ENCODE measurements around the gene TCF15. TPM values are rescaled to one million over a fixed set of nuclear protein-coding genes. Genes with fewer than 3 reads are reported as not detected.
"Not testable (repeated sequence)": the region's sequence is repeated elsewhere in the genome, so short reads cannot be mapped to it uniquely, and the experiment has no call there.

TCF15 gene
- polyA plus RNA-seq, 12 donors, result 1.8 to 4.5 (median 3.6) TPM; not detected in 2

DNA sequence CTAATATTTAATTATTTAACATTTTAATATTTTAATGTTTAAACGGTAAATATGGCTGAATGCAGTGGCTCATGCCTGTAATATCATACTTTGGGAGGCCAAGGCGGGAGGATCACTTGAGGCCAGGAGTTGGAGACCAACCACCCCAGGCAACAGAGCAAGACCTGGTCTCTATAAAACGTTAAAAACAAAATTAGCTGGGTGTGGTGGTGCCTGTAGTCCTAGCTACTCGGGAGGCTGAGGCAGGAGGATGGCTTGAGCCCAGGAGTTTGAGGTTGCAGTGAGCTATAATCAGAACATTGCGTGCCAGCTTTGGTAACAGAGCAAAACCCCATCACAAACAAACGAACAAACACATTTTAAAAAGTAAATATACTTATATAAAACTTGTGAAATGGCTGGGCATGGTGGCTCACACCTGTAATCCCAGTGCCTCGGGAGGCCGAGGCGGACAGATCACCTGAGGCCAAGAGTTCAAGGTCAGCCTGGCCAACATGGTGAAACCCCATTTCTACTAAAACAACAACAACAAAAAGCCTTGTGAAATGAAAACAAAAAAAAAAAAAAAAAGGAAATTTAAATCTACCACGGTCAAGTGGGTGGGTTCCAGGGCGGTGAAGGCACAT lies 34.7 kb upstream of the TCF15 start:
- DNase-seq, result no peak

DNA sequence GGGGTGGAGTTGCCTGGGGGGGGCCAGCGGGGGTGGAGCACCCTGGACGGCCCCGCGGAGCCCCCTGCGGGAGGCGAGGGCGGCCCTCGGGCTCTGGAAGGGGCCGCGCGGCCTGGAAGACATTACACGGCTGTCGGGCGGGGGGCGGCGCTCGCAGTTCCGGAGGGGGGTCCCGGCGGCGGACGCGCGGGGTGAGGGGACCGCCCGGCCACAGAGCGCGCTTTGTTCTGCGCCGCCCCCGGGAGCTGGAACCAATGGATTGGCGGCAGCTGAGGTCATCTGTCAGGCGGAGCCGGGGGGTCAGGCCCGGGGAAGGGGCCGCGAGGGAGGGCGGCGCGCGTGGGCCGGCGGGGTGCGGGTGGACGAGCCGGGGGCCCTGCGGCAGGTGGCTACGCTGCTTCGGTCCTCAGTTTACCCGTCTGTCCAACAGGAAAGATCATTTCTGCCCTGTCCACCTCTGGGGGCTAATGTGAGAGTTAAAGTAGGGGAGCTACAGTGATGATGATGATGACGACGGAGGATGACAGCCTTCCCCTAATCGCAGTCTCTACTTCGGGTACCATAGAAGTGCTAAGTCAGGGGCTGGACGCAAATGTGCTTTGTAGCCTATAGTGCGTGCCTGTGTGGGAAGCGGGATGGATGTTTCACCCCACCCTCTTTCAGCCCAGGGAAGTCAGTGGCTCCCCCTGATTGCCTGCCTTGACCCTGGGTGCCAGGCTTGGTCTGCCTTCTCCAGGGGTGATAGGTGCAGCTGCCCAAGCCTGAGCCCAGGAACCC lies 32.5 kb upstream of the TCF15 start:
- DNase-seq, result no peak

GRCh38 chr20:642013-642397 lies 31.9 kb upstream of the TCF15 start:
- DNase-seq, result not testable (repeated sequence)

- DNase-seq, result no peak
Measured at GRCh38 chr20:641516-641875, 31.4 kb upstream of the TCF15 start.

GRCh38 chr20:640674-641515 lies 30.8 kb upstream of the TCF15 start:
- no peak for DNase-seq

GRCh38 chr20:638579-638978 lies 28.5 kb upstream of the TCF15 start:
- DNase-seq, result no peak

GRCh38 chr20:637559-637958 lies 27.4 kb upstream of the TCF15 start:
- no peak for DNase-seq

DNA sequence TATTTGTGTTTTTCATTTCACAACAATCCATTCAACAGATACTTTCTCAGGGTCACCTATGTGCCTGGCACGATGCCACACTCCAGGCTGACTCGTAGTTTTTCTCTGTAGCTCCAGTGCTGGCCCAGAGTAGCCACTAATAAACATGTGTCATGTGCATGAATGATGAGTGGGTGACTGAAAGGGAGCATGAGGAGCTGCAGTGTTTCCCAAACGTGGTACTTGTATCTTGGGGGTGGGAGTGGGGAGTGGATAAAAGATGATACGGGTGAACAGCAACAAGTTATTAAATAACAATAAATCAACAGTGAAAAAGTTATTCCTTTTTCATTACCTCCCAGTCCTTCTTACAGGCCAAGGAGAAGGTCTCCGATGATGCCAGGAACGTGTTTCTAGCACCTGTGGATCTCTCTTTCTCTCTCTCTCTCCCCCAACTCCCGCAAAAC lies 25.8 kb upstream of the TCF15 start:
- DNase-seq, result no peak

GRCh38 chr20:635028-635892 lies 25.2 kb upstream of the TCF15 start:
- DNase-seq, result no peak

GRCh38 chr20:634148-634925 lies 24.2 kb upstream of the TCF15 start:
- no peak for DNase-seq

DNA sequence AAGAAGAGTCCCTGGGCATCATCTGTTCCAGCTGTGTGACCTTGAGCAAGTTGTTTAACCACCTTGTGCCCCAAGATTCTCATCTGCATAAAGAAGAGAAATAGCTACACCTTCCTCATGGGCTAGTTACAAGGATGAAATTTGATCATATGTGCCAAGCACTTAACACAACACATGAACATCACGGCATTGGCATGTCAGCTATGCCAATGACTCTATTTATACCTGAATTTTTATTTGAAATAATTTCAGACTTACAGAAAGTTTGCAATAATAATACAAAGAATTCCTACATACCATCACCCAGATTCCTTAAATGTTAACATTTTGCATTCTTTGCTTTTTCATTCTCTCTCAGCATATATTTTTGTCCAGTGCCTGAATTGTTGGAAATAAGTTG lies 21.0 kb upstream of the TCF15 start:
- no peak for DNase-seq

- DNase-seq, result no peak
Measured at GRCh38 chr20:626579-626978, 16.5 kb upstream of the TCF15 start.

- no peak for DNase-seq
Measured at GRCh38 chr20:625360-625932, 15.3 kb upstream of the TCF15 start.

- DNase-seq, result no peak
Measured at GRCh38 chr20:623704-624103, 13.6 kb upstream of the TCF15 start.

- no peak for DNase-seq
Measured at GRCh38 chr20:623021-623420, 12.9 kb upstream of the TCF15 start.

DNA sequence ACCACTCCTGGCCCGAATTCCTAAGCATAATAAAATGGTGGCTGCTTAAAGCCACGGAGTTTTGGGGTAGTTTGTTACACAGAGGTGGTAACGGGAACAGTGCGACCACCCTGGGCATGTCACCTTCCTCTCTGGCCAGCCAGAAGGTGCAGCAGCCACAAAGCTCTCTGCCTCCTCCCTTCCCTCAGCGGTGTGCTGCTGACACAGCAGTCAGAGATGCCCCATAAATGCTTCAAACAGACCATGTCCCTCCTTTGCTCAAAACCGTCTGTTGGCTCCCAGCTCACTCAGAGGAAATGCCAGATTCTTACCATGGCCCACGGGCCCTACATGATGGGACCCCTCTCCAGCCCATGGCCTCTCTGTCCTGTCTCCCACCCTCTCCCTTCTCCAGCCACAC lies 12.1 kb upstream of the TCF15 start:
- no peak for DNase-seq

GRCh38 chr20:621125-621756 lies 11.1 kb upstream of the TCF15 start:
- no peak for DNase-seq

DNA sequence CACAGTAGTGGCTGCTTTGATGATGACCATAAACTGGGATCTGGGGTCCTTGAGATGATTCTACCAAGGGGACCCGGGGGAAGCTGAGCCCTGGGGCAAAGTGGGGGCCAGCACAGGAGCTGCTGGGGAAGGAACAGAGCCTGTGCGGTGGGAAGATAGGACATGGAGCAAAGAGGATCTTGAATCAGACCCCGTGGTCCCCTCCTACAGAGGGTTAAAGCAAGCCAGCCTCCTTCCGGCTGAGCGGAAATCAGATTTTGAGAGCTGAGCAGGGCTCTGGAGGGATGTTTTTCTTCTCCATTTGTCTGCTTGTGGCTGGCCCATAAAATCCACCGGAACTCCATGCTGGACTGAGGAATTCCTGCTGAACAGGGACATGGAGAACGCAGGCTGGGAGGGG lies 10.1 kb upstream of the TCF15 start:
- no peak for DNase-seq

DNA sequence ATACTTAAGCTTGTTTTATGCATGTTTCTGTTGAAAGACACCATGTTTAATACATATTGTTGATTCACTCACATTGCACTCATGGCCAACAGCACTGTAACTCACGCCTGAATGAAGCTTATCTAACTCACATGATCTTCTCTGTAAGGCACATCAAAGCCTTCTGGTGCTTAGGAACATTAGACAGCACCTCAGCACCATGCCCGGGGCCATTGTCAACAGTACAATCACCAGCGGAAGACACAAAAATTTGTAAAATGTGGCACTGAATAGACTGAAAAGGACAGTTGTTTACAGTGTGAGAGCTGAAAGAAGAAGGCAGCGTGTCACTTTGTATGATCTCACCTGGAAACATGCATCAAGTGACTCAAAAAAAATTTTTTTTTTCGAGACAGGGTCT lies 8.9 kb upstream of the TCF15 start:
- DNase-seq, result no peak

Measured in muscle of arm (tissue), 12 donors.